Hepatocyte (in vitro differentiated cells): ENCODE data around the gene FBXO33. TPM values are rescaled to one million over a fixed set of nuclear protein-coding genes. Genes with fewer than 3 reads are reported as not detected.

Source experiments
- DNase-seq: peaks from one replicate; pipeline ENCODE4 v3.0.0-alpha.2; 2016; ENCODE audit warnings: low spot score
- H2AFZ ChIP-seq: fragments of 200-600 bp; sonication (generic); 2 replicates; pipeline ENCODE4 v1.6.0; 2016; ENCODE audit warnings: antibody characterized with exemption, mild to moderate bottlenecking
- H3K27ac ChIP-seq: fragments of 200-600 bp; sonication (generic); 2 replicates; pipeline ENCODE4 v1.5.1; 2016; ENCODE audit warnings: mild to moderate bottlenecking
- H3K27me3 ChIP-seq: fragments of 200-600 bp; sonication (generic); 2 replicates; pipeline ENCODE4 v1.6.1; 2016
- H3K36me3 ChIP-seq: fragments of 200-600 bp; sonication (generic); replicated peaks from 2 replicates; pipeline ENCODE4 v1.5.1; 2016; ENCODE audit warnings: low read depth; ENCODE audit not compliant: insufficient read depth
- H3K4me1 ChIP-seq: fragments of 200-600 bp; sonication (generic); 2 replicates; pipeline ENCODE4 v1.5.1; 2016; ENCODE audit warnings: mild to moderate bottlenecking, moderate library complexity; ENCODE audit not compliant: insufficient read depth
- H3K4me2 ChIP-seq: fragments of 200-600 bp; sonication (generic); 2 replicates; pipeline ENCODE4 v1.6.0; 2016
- H3K4me3 ChIP-seq: fragments of 200-600 bp; sonication (generic); 2 replicates; pipeline ENCODE4 v1.5.1; 2016; ENCODE audit warnings: mild to moderate bottlenecking
- H3K79me2 ChIP-seq: fragments of 200-600 bp; sonication (generic); 2 replicates; pipeline ENCODE4 v1.6.0; 2017; ENCODE audit warnings: mild to moderate bottlenecking
- H3K9me2 ChIP-seq: fragments of 200-600 bp; sonication (generic); replicated peaks from 2 replicates; pipeline ENCODE4 v1.6.0; 2017; ENCODE audit warnings: mild to moderate bottlenecking; ENCODE audit not compliant: insufficient read depth
- H3K9me3 ChIP-seq: fragments of 200-600 bp; sonication (generic); 2 replicates; pipeline ENCODE4 v1.5.1; 2016; ENCODE audit warnings: low read depth, mild to moderate bottlenecking
- H4K20me1 ChIP-seq: fragments of 200-600 bp; sonication (generic); 2 replicates; pipeline ENCODE4 v1.6.0; 2016; ENCODE audit warnings: mild to moderate bottlenecking; ENCODE audit not compliant: insufficient read depth, poor library complexity, severe bottlenecking
- EZH2 ChIP-seq: fragments of 200-600 bp; sonication (generic); IDR thresholded peaks from 2 replicates; pipeline ENCODE4 v1.6.1; 2016; ENCODE audit warnings: antibody characterized with exemption, mild to moderate bottlenecking, borderline replicate concordance
- EZH2phosphoT487 ChIP-seq: fragments of 200-600 bp; sonication (generic); IDR thresholded peaks from one replicate; pipeline ENCODE4 v1.6.1; 2018; ENCODE audit warnings: antibody characterized with exemption, mild to moderate bottlenecking, low read depth, moderate library complexity; ENCODE audit not compliant: unreplicated experiment, severe bottlenecking
- WGBS: methylation state at CpG from one replicate; pipeline ENCODE4 v1.1.6; 2016; ENCODE audit warnings: low lambda C conversion rate; ENCODE audit errors: missing lambda C conversion rate; 5-methylcytosine and 5-hydroxymethylcytosine counted together
- polyA plus RNA-seq: library from polyadenylated mRNA; unstranded; fragments of >200 nt; fragmentation: Nextera tagmentation; extraction: Ambion mirVana; gene quantifications from 2 replicates; pipeline ENCODE4 v1.2.1, GENCODE V29; 2016
- total RNA-seq: library from RNA; depleted of rRNA; stranded (reverse); fragments of >200 nt; gene quantifications from 2 replicates; pipeline ENCODE4 v1.2.3, GENCODE V29; 2014
- TF ChIP-seq, protein P1 (sequence below): fragments of 200-600 bp; sonication (generic); IDR thresholded peaks from 2 replicates; pipeline ENCODE4 v1.5.1; 2016; ENCODE audit warnings: antibody characterized with exemption, mild to moderate bottlenecking; ENCODE audit not compliant: poor library complexity

FBXO33 gene
- total and polyA plus RNA-seq, 2 experiments from 2014 or later: 12.0 to 19.4 TPM

GRCh38 chr14:39383741-39384140 is 48.5 kb downstream of the FBXO33 start:
- TF ChIP-seq, protein P1, sequence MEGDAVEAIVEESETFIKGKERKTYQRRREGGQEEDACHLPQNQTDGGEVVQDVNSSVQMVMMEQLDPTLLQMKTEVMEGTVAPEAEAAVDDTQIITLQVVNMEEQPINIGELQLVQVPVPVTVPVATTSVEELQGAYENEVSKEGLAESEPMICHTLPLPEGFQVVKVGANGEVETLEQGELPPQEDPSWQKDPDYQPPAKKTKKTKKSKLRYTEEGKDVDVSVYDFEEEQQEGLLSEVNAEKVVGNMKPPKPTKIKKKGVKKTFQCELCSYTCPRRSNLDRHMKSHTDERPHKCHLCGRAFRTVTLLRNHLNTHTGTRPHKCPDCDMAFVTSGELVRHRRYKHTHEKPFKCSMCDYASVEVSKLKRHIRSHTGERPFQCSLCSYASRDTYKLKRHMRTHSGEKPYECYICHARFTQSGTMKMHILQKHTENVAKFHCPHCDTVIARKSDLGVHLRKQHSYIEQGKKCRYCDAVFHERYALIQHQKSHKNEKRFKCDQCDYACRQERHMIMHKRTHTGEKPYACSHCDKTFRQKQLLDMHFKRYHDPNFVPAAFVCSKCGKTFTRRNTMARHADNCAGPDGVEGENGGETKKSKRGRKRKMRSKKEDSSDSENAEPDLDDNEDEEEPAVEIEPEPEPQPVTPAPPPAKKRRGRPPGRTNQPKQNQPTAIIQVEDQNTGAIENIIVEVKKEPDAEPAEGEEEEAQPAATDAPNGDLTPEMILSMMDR: no peak
- no peak for TF ChIP-seq EZH2phosphoT487
- no peak for TF ChIP-seq EZH2
- Histone ChIP-seq H3K27ac (no peak overlapping the region), H3K4me1 (no peaks in the 10 kb centered on the region), H3K4me3 (no peak overlapping the region), H3K9me3 (no peaks in the 10 kb centered on the region), H3K4me2 (no peak overlapping the region), H3K36me3 (no peaks in the 10 kb centered on the region), H3K27me3 (no peaks in the 10 kb centered on the region), H4K20me1 (no peaks in the 10 kb centered on the region), H3K79me2 (no peaks in the 10 kb centered on the region), H3K9me2 (no peaks in the 10 kb centered on the region), H2AFZ (no peak overlapping the region)
- no peak for DNase-seq
- 90% methylated on average over 1 of the region's 1 CpG for WGBS

GRCh38 chr14:39383026-39383660 is 49.1 kb downstream of the FBXO33 start:
- Histone ChIP-seq H3K79me2 (no peaks in the 10 kb centered on the region), H3K4me2 (no peak overlapping the region)

GRCh38 chr14:39382463-39382862 is 49.8 kb downstream of the FBXO33 start:
- no peaks in the 10 kb centered on the region for H3K4me1 ChIP-seq
- H3K9me3 ChIP-seq: no peaks in the 10 kb centered on the region
- H2AFZ ChIP-seq: no peak overlapping the region
- H3K27ac ChIP-seq: peak overlapping the region; percentile 20
- no peaks in the 10 kb centered on the region for H3K27me3 ChIP-seq
- no peak overlapping the region for H3K4me3 ChIP-seq
- WGBS: 66% methylated on average over 3 of the region's 3 CpGs
- TF ChIP-seq, protein P1: no peak
- TF ChIP-seq EZH2 (no peak), EZH2phosphoT487 (no peak)
- H4K20me1 ChIP-seq: no peaks in the 10 kb centered on the region
- no peak for DNase-seq
- H3K9me2 ChIP-seq: no peaks in the 10 kb centered on the region
- H3K79me2 ChIP-seq: no peaks in the 10 kb centered on the region
- H3K4me2 ChIP-seq: no peak overlapping the region
- H3K36me3 ChIP-seq: no peaks in the 10 kb centered on the region

More at GRCh38 chr14:39383026-39383660, 49.1 kb downstream of the FBXO33 start:
- Histone ChIP-seq H4K20me1 (no peaks in the 10 kb centered on the region), H3K27ac (no peak overlapping the region), H3K36me3 (no peaks in the 10 kb centered on the region), H3K9me3 (no peaks in the 10 kb centered on the region), H3K9me2 (no peaks in the 10 kb centered on the region), H2AFZ (no peak overlapping the region), H3K4me1 (no peaks in the 10 kb centered on the region), H3K4me3 (no peak overlapping the region), H3K27me3 (no peaks in the 10 kb centered on the region)
- no peak for TF ChIP-seq EZH2phosphoT487
- TF ChIP-seq, protein P1: no peak
- no peak for TF ChIP-seq EZH2
- WGBS: 96% methylated on average over 1 of the region's 1 CpG
- no peak for DNase-seq
